Tibial nerve (tissue), 3 donors: Measurements from ENCODE around the gene METTL25B.

Experiments
- CTCF ChIP-seq, 5 experiments: fragments of 200-600 bp in 3 of 5; fragments of 450-650 bp in 2 of 5; sonication (generic) in 3 of 5; IDR thresholded peaks; one replicate each; pipeline ENCODE4 v1.5.1; 2016 to 2019; ENCODE audit warnings: antibody characterized with exemption in 5 of 5, mild to moderate bottlenecking in 3 of 5, moderate library complexity in 2 of 5
- POLR2A ChIP-seq, 2 donors: fragments of 450-650 bp; IDR thresholded peaks; one replicate each; pipeline ENCODE4 v1.6.1; 2017; ENCODE audit warnings: antibody characterized with exemption in 2 of 2, mild to moderate bottlenecking in 2 of 2, moderate library complexity in 2 of 2

- TF ChIP-seq CTCF (IDR thresholded peaks at IDR 0.05) (peak; percentile 28 to 36 (median 30)), POLR2A (IDR thresholded peaks at IDR 0.05) (no peak)
These were observed 1.6 kb upstream of the METTL25B start for GRCh38 chr1:156726549-156727226.
